ENCODE data around the gene ANKHD1.
"Not testable (repeated sequence)": the region's sequence is repeated elsewhere in the genome, so short reads cannot be mapped to it uniquely, and the experiment has no call there.

Gene ANKHD1

GRCh38 chr5:140469259-140469658 is 67.6 kb downstream of the ANKHD1 start:
- H3K27ac ChIP-seq: peak overlapping the region; percentile 78
- TF ChIP-seq ZFX (IDR thresholded peaks at IDR 0.05) (no peak), CTCF (conservative IDR thresholded peaks at IDR 0.05) (no peak)

DNA sequence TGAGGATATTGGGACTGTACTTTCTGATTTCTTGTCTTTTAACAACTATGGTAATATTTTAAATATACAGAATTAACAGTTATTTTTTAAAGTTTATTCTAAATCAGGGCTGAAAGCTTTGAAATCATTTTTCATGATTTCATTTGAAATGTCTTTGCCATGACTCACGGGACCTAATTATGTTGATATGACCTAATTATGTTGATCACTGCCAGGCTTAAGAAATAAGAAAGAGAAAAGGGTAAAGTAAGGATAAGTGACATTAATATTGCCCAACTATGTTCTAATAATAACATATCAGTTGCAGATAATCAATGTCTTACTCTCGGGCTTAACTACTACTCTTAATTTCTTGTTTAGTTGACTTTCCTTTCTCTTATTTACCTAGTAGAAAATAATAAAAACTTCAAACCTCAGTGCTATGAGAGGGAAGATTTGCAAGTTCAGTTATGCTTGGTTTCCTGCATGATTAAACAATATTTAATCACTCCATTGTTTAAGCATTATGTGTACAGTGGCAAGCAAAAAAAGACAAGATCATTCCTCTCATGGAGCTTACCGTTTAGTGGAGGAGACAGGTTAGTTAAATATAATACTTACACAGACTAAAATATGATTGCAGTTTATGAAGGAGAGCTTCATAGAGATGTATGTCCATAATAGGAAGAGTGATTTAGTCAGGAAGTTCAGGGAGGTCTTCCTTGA is 78.8 kb downstream of the ANKHD1 start:
- TF ChIP-seq ZFX (IDR thresholded peaks at IDR 0.05): no peak
- no peak for TF ChIP-seq CTCF (conservative IDR thresholded peaks at IDR 0.05)
- H3K27ac ChIP-seq: no peak overlapping the region

- TF ChIP-seq ZFX (IDR thresholded peaks at IDR 0.05) (no peak), CTCF (conservative IDR thresholded peaks at IDR 0.05) (no peak)
- no peak overlapping the region for H3K27ac ChIP-seq
These were observed 80.1 kb downstream of the ANKHD1 start for GRCh38 chr5:140481758-140482157.

- TF ChIP-seq ZFX (IDR thresholded peaks at IDR 0.05): no peak
- no peak for TF ChIP-seq CTCF (conservative IDR thresholded peaks at IDR 0.05)
- H3K27ac ChIP-seq: no peak overlapping the region
These were observed 81.4 kb downstream of the ANKHD1 start for GRCh38 chr5:140483055-140483454.

- H3K27ac ChIP-seq: not testable (repeated sequence)
These were observed 86.5 kb downstream of the ANKHD1 start for GRCh38 chr5:140488141-140488540.

GRCh38 chr5:140488914-140489313 is 87.3 kb downstream of the ANKHD1 start:
- no peak overlapping the region for H3K27ac ChIP-seq
- TF ChIP-seq CTCF (conservative IDR thresholded peaks at IDR 0.05) (no peak), ZFX (IDR thresholded peaks at IDR 0.05) (no peak)

DNA sequence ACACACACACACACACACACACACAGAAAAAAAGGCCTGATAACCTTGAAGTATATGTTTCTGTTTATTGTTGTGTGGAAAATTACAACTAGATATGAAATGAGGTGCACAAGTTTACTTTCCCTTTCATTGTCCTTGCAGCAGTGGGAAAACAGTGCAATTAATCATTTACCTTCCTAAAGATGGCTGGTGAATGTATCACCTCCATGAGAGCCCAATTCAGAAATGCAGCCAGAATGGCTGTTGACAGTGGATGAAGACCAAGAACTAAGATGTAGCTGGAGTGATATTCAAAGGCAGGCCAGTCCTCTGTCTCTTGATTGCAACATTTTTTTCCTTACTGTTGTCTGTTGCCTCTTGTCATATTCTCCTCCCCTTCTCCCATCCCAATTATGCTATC is 96.3 kb downstream of the ANKHD1 start:
- H3K27ac ChIP-seq: no peak overlapping the region
- TF ChIP-seq CTCF (conservative IDR thresholded peaks at IDR 0.05): no peak
- TF ChIP-seq ZFX (IDR thresholded peaks at IDR 0.05): no peak

DNA sequence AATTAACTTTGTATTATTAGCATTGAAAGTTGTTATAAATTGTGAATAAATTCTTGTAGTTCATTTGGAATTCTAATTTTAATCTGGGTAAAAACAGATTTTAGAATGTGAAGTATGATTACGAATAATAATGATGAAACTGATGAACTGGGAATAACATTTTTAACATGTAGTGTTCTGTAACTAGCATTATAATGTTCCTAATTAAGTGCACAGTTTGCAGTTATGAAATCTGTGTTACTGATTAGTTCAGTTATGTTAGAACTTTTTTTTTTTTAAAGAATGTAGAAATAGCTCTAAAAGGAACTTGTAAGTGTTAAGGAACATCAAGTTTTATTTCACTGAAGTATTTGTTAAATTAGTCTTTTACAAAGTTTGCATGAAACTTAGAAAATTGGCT is 97.0 kb downstream of the ANKHD1 start:
- TF ChIP-seq CTCF (conservative IDR thresholded peaks at IDR 0.05): no peak
- no peak for TF ChIP-seq ZFX (IDR thresholded peaks at IDR 0.05)
- no peak overlapping the region for H3K27ac ChIP-seq
